Ishikawa (cell line): Measurements from ENCODE around the gene TMEM80.

Experiments
- CEBPB ChIP-seq: IDR thresholded peaks from 2 replicates; pipeline ENCODE4 v1.6.1; 2012
- CREB1 ChIP-seq: IDR thresholded peaks from 2 replicates; pipeline ENCODE4 v1.6.1; 2012; ENCODE audit warnings: low read depth
- EGR1 ChIP-seq: IDR thresholded peaks from 2 replicates; pipeline ENCODE4 v1.6.1; 2012
- EP300 ChIP-seq: IDR thresholded peaks from 2 replicates; pipeline ENCODE4 v1.6.1; 2012; ENCODE audit warnings: borderline replicate concordance
- FOXM1 ChIP-seq: IDR thresholded peaks from 2 replicates; pipeline ENCODE4 v1.6.1; 2012; ENCODE audit warnings: low read depth, borderline replicate concordance
- MAX ChIP-seq: IDR thresholded peaks from 2 replicates; pipeline ENCODE4 v1.6.1; 2012
- NFIC ChIP-seq: IDR thresholded peaks from 2 replicates; pipeline ENCODE4 v1.6.1; 2012
- RAD21 ChIP-seq: IDR thresholded peaks from 2 replicates; pipeline ENCODE4 v1.6.1; 2012; ENCODE audit warnings: low read depth
- TAF1 ChIP-seq: IDR thresholded peaks from 2 replicates; pipeline ENCODE4 v1.6.1; 2012; ENCODE audit warnings: low read depth, mild to moderate bottlenecking
- TCF12 ChIP-seq: IDR thresholded peaks from 2 replicates; pipeline ENCODE4 v1.6.1; 2012; ENCODE audit warnings: low read depth
- YY1 ChIP-seq: IDR thresholded peaks from 2 replicates; pipeline ENCODE4 v1.6.1; 2012; ENCODE audit warnings: low read depth
- TF ChIP-seq, protein P1 (sequence below): IDR thresholded peaks from 2 replicates; pipeline ENCODE4 v1.6.1; 2012

- no peak for TF ChIP-seq CEBPB
- TF ChIP-seq NFIC: no peak
- TF ChIP-seq RAD21: no peak
- TF ChIP-seq FOXM1: no peak
- no peak for TF ChIP-seq EP300
- no peak for TF ChIP-seq EGR1
- no peak for TF ChIP-seq TAF1
- TF ChIP-seq CREB1: no peak
- TF ChIP-seq TCF12: no peak
- TF ChIP-seq MAX: no peak
- no peak for TF ChIP-seq YY1
- TF ChIP-seq, protein P1, sequence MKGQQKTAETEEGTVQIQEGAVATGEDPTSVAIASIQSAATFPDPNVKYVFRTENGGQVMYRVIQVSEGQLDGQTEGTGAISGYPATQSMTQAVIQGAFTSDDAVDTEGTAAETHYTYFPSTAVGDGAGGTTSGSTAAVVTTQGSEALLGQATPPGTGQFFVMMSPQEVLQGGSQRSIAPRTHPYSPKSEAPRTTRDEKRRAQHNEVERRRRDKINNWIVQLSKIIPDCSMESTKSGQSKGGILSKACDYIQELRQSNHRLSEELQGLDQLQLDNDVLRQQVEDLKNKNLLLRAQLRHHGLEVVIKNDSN: no peak
Measured at GRCh38 chr11:665704-666281, 29.8 kb upstream of the TMEM80 start.
